ENCODE measurements around the gene TAF1C. TPM values are rescaled to one million over a fixed set of nuclear protein-coding genes. Genes with fewer than 3 reads are reported as not detected.

Gene TAF1C
- total and polyA plus RNA-seq, 2 of the 8 experiments (the other 6 are each of a cell fraction or from before 2014, with no cell fraction given) = 44.6 to 63.8 TPM

DNA sequence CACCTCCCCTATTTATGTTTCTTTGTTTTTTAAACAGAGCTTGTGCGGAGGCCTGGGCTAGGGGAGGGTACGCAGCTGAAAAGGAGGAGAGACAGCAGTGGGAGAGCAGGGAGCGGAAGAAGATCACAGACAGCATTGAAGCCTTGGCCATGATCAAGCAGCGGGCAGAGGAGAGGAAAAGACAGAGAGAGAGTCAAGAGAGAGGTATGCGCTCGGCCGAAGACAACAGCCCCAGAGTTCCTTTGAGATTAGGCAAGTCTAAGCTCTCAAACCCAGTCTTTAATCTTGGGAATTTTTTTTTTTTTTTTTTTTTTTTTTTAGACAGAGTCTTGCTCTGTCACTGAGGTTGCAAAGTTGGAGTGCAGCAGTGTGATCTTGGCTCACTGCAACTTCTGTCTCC lies 21.1 kb downstream of the TAF1C start:
- no peak overlapping the region for H2BK5ac ChIP-seq (ENCODE audit: low read depth, low read length)
- H4K91ac ChIP-seq (replicated peaks; ENCODE audit: insufficient read length, low read length) = no peak overlapping the region
- H2AK5ac ChIP-seq (ENCODE audit: low read depth, low read length) = no peak overlapping the region
- TF ChIP-seq ZNF274 (IDR thresholded peaks at IDR 0.05; ENCODE audit: borderline replicate concordance, extremely low read depth, low read length) (no peak), GTF2F1 (IDR thresholded peaks at IDR 0.05; ENCODE audit: borderline replicate concordance, low read depth, low read length) (no peak), CBX5 (IDR thresholded peaks at IDR 0.05; ENCODE audit: low read depth, low read length) (no peak), BCL11A (IDR thresholded peaks at IDR 0.05; ENCODE audit: low read depth in 2 of 2, low read length in 2 of 2) (no peak), CBX8 (IDR thresholded peaks at IDR 0.05; ENCODE audit: borderline replicate concordance, low read depth, low read length) (no peak), SP1 (IDR thresholded peaks at IDR 0.05; ENCODE audit: low read depth, low read length) (no peak), RBBP5 (IDR thresholded peaks at IDR 0.05; ENCODE audit: borderline replicate concordance, low read depth, low read length) (no peak), SAP30 (IDR thresholded peaks at IDR 0.05; ENCODE audit: insufficient read depth, insufficient replicate concordance, low read length) (no peak), KDM4A (IDR thresholded peaks at IDR 0.05; ENCODE audit: low read depth, low read length, severe bottlenecking) (no peak), KDM5A (IDR thresholded peaks at IDR 0.05; ENCODE audit: low read length) (no peak), SP4 (IDR thresholded peaks at IDR 0.05; ENCODE audit: low read length) (no peak)
- H3K56ac ChIP-seq (replicated peaks; ENCODE audit: insufficient read length, low read depth, low read length) = no peak overlapping the region
- H4K5ac ChIP-seq (ENCODE audit: insufficient read length, low read depth, low read length) = no peak overlapping the region
- H3K79me1 ChIP-seq (ENCODE audit: low read depth, low read length) = no peaks in the 10 kb centered on the region
- no peaks in the 10 kb centered on the region; a peak in 1 of 7 replicates for H3K27me3 ChIP-seq (replicated peaks in 1 of 4; ENCODE audit: control insufficient read depth in 3 of 4, extremely low read depth in 1 of 4, insufficient read depth in 3 of 4, low read length in 3 of 4)
- FAIRE-seq = no peak
- H3K14ac ChIP-seq (ENCODE audit: insufficient read length) = no peak overlapping the region
- H2BK120ac ChIP-seq (replicated peaks; ENCODE audit: low read depth, low read length) = no peak overlapping the region
- H3K4me1 ChIP-seq (replicated peaks in 1 of 4; ENCODE audit: control insufficient read depth in 3 of 4, insufficient read depth in 4 of 4, low read length in 3 of 4) = no peaks in the 10 kb centered on the region
- no peak overlapping the region for H2BK15ac ChIP-seq (ENCODE audit: low read length)
- no peak overlapping the region for H3K4me3 ChIP-seq (ENCODE audit: extremely low read depth in 1 of 4, insufficient read depth in 2 of 4, low read depth in 3 of 4, low read length in 4 of 4)
- peaks cover 2% of the 10 kb centered on the region; the same call in 1 of the 2 replicates for H3K23me2 ChIP-seq (ENCODE audit: low read depth, low read length)
- no peak for DNase-seq (ENCODE audit: low read depth in 1 of 2, low spot score in 2 of 2)
- no peak overlapping the region for H4K8ac ChIP-seq (ENCODE audit: extremely low read depth, insufficient read depth, low read length)
- no peaks in the 10 kb centered on the region for H3K79me2 ChIP-seq (ENCODE audit: control insufficient read depth in 1 of 2, insufficient read depth in 2 of 2, low read length in 2 of 2)
- 82% methylated on average over 7 of the region's 7 CpGs; no CpG with 5 or more reads in 1 of the 2 experiments for WGBS, 2 experiments (ENCODE audit: extremely low coverage in 1 of 2, insufficient coverage in 1 of 2, insufficient read length in 1 of 2, insufficient replicate concordance in 2 of 2, low coverage in 1 of 2, low lambda C conversion rate in 2 of 2, missing lambda C conversion rate in 1 of 2)
- no peak overlapping the region for H2BK12ac ChIP-seq (ENCODE audit: low read depth, low read length)
- no peak overlapping the region for H3K27ac ChIP-seq (ENCODE audit: low read depth, low read length)
- H3K9ac ChIP-seq (replicated peaks in 1 of 4; ENCODE audit: extremely low read depth in 1 of 4, low read depth in 3 of 4, low read length in 3 of 4) = no peak overlapping the region
- H2AFZ ChIP-seq (ENCODE audit: low read length) = no peak overlapping the region
- no peak overlapping the region for H2BK20ac ChIP-seq (ENCODE audit: low read length)
- CTCF ChIA-PET (ENCODE audit: partially characterized antibody) = interaction anchor here (0.5 to 3.6 kb wide), 5 partner anchors 11 to 447 kb away, joined by 3 to 25 read pairs (median 6); partner anchors contain the start of genes MBTPS1 and TAF1C
- H3K9me3 ChIP-seq (ENCODE audit: insufficient read depth in 2 of 2, low read depth in 1 of 2, low read length in 1 of 2) = no peaks in the 10 kb centered on the region
- H3K23ac ChIP-seq (ENCODE audit: insufficient read length) = no peak overlapping the region
- no peak overlapping the region for H3K4me2 ChIP-seq (ENCODE audit: insufficient read depth in 1 of 2, low read depth in 2 of 2, low read length in 2 of 2)
- POLR2A ChIA-PET (ENCODE audit: partially characterized antibody) = interaction anchor here (5.4 kb wide), 1 partner anchor 12 kb away, joined by 35 read pairs; no protein-coding TSS in a partner anchor
- H3K4ac ChIP-seq (replicated peaks; ENCODE audit: insufficient read length, low read depth, low read length) = no peak overlapping the region
- H4K20me1 ChIP-seq (replicated peaks in 1 of 2; ENCODE audit: control insufficient read depth in 1 of 2, insufficient read depth in 2 of 2, low read length in 2 of 2) = no peaks in the 10 kb centered on the region
- H3K36me3 ChIP-seq (ENCODE audit: control insufficient read depth in 2 of 4, insufficient read depth in 4 of 4, low read length in 3 of 4) = no peaks in the 10 kb centered on the region
- no peak overlapping the region for H3K18ac ChIP-seq (ENCODE audit: extremely low read depth, low read length)
